H54 (cell line): ENCODE measurements around the gene OGFOD3.
A peak's percentile ranks its signal among the peaks of the same experiment; 100 is the strongest.
"Not testable (repeated sequence)": the region's sequence is repeated elsewhere in the genome, so short reads cannot be mapped to it uniquely, and the experiment has no call there.

Source experiments
- DNase-seq: peaks from one replicate; pipeline ENCODE4 v3.0.0; 2011; ENCODE audit warnings: low spot score, mixed read lengths; ENCODE audit not compliant: insufficient read length
- FAIRE-seq: peaks from 3 replicates; lab custom pipeline; 2011; peaks lifted over from hg19 to GRCh38; lab: Jason Lieb, UNC
- POLR2A ChIP-seq: IDR thresholded peaks from 2 replicates; pipeline ENCODE4 v1.6.1; 2011; ENCODE audit warnings: low read depth, mild to moderate bottlenecking, low read length

Gene OGFOD3

DNA sequence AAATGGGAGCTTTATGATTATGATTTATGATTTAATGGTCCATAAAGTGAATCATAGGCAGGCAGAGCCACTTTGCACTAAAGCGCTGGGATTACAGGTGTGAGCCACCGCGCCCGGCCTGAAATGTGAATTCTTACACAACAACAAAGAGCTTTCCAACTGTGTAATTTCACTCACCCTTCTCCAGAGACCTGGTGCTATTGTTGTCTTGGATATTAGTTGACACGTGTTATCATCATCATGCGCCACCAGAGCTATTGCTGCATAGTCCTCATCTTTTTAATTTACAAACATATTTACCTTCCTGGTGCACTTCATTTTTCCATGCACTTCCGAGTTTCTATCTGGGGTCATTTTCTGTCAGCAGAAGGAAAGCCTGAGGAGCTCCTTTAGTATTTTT, 51.6 kb downstream of the OGFOD3 start:
- no peak for TF ChIP-seq POLR2A
- no peak for DNase-seq
- FAIRE-seq: no peak

GRCh38 chr17:82365606-82366295, 52.6 kb downstream of the OGFOD3 start:
- FAIRE-seq: no peak
- TF ChIP-seq POLR2A: no peak
- no peak for DNase-seq

DNA sequence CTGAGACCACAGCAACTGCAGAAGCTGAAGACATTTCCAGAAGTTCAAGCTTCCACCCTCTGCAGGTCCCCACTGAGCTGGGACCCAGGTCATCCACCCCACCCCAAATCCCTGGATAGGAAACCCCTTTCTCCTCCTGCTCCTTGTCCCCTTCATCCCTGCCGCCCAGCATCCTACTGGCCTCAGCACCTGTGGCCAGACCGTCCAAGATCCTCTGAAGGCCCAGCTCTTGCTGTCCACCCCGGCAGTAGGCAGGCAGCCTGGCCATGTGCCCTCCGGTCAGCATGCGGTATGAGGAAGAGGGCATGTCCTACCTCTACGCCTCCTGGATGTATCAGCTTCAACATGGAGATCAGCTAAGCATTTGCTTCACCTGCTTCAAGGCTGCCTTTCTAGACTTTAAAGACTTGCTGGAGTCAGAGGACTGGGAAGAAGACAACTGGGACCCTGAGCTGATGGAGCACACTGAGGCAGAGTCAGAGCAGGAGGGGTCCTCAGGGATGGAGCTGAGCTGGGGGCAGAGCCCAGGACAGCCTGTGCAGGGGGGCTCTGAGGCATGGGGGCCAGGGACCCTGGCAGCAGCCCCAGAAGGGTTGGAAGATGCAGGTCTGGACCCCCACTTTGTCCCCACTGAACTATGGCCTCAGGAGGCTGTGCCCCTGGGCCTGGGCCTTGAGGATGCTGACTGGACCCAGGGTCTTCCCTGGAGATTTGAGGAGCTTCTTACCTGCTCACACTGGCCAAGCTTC, 56.3 kb downstream of the OGFOD3 start:
- no peak for TF ChIP-seq POLR2A
- FAIRE-seq (no peak), DNase-seq (no peak)

DNA sequence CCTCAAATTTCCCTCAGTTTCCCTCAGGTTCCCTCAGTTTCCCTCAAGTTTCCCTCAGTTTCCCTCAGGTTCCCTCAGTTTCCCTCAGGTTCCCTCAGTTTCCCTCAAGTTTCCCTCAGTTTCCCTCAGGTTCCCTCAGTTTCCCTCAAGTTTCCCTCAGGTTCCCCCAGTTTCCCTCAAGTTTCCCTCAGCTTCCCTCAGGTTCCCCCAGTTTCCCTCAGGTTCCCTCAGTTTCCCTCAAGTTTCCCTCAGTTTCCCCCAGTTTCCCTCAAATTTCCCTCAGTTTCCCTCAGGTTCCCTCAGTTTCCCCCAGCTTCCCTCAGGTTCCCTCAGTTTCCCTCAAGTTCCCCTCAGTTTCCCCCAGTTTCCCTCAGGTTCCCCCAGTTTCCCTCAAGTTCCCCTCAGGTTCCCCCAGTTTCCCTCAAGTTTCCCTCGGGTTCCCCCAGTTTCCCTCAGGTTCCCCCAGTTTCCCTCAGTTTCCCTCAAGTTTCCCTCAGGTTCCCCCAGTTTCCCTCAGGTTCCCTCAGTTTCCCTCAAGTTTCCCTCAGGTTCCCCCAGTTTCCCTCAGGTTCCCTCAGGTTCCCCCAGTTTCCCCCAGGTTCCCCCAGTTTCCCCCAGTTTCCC, 58.8 kb downstream of the OGFOD3 start:
- FAIRE-seq: not testable (repeated sequence)

DNA sequence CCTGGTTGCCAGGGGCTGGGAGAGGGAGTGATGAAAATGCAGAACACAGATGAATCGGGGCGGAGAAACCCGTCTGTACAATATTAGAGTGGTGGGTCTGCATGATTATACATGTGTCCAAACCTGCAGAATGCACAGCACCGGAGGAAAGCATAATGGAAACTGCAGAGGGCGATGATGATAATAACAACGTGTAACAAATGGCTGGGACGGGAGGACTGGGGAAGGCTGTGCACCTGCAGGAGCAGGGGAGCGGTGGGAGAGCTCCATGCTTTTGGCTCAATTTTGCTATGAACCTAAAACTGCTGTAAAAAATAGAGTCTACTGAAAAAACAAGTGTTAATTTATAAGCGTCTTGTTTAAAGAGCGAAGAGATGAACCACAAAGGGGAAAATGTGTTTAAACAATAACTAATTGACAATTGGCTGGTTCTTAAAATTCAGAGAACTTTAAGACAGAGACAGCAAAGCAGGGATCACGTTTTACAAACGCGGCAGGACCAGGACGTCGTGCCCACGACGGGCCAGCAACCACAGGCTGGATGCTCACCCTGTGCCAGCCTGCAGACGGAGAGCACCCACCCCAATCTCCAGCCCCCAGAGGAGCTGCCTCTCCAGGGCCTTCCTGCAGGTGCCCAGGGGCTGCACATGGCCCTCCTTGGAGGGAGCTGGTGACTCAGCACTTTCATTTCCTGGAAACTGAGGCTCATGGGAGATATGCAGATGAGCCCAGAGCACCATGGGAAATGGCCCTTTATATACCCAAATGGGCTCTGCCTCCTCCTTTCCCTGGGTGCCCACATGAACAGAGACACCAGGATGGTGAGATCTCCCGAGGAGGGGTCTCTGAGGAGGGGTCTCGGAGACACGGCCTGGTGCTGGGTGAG, 59.7 kb downstream of the OGFOD3 start, which contains the start of gene TEX19:
TSS of gene TEX19 (plus strand) at position 783 of the 886 bp plus-strand sequence. CDS start 2,904 bp downstream, outside the sequence.
- no peak for DNase-seq
- no peak for TF ChIP-seq POLR2A
- no peak for FAIRE-seq

More for the DNA sequence above, 58.8 kb downstream of the OGFOD3 start:
- DNase-seq: not testable (repeated sequence)

DNA sequence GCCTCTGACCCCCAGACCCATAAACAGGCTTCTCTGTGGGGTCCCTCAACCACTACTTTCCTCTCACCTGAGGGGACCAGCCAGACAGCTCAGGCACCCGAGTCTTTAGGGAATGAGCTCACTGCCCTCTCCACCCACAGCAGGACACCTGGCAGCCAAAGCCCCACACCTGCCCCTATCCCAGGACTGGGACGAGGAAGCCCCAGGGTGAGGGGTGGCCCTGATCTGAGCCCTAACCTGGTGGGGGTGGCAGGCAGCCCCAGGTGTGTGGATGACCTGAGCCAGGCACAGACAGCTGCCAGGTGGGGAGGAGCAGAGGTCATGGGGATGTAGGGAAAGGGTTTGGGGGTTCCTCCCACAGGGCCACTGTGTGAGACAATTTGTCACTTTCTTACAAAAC, 61.0 kb downstream of the OGFOD3 start:
- TF ChIP-seq POLR2A: no peak
- FAIRE-seq: no peak
- no peak for DNase-seq

DNA sequence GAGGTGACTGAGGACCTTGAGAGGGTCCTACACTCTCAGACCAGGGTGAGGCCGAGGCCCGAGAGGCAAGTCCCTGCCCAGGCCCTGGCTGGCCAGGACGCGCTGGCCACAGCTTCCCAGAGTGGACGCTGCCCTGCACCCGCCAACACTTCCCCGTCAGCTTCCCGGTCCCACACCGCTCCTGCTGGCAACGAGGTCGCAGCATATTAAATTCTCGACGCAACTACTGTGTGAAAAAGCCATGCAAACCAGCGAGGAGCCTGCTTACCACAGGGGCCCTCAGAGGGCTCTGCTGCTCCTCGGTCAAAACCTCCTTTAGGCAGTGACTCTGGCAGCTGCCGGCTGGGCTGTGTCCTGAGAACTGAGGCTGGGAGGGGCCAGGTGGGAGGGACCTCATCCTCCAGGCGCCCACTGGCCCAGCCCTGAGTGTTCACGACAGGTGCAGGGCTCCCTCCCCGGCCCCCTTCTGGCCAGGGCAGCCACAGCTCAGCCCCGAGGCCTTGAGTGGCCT, 61.5 kb downstream of the OGFOD3 start:
- no peak for TF ChIP-seq POLR2A
- FAIRE-seq: no peak
- DNase-seq: no peak

GRCh38 chr17:82355770-82356427, 62.5 kb downstream of the OGFOD3 start:
- FAIRE-seq (no peak), DNase-seq (no peak)
- TF ChIP-seq POLR2A: no peak

DNA sequence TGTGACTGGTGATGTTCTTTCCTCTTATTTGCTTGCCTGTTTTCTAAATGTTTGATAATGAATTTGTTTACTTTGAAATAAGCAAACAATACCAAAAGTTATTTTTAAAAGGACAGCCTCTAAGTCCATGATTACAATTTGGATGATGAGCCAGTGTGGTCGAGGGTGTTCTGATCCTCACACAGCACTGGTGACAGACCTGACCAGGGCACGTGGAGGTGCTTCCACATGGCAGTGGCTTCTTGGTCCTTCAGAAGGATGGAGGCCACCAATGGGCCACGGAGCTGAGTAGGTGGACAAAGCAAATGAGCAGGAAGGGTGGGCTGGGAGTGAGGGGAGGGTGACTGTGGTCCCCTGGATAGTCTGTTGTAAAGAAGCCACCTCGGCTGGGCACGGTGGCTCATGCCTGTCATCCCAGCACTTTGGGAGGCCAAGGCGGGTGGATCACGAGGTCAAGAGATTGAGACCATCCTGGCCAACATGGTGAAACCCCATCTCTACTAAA, 63.5 kb downstream of the OGFOD3 start:
- DNase-seq (no peak), FAIRE-seq (no peak)
- TF ChIP-seq POLR2A: no peak

GRCh38 chr17:82353484-82353883, 64.9 kb downstream of the OGFOD3 start:
- FAIRE-seq (no peak), DNase-seq (no peak)
- no peak for TF ChIP-seq POLR2A

DNA sequence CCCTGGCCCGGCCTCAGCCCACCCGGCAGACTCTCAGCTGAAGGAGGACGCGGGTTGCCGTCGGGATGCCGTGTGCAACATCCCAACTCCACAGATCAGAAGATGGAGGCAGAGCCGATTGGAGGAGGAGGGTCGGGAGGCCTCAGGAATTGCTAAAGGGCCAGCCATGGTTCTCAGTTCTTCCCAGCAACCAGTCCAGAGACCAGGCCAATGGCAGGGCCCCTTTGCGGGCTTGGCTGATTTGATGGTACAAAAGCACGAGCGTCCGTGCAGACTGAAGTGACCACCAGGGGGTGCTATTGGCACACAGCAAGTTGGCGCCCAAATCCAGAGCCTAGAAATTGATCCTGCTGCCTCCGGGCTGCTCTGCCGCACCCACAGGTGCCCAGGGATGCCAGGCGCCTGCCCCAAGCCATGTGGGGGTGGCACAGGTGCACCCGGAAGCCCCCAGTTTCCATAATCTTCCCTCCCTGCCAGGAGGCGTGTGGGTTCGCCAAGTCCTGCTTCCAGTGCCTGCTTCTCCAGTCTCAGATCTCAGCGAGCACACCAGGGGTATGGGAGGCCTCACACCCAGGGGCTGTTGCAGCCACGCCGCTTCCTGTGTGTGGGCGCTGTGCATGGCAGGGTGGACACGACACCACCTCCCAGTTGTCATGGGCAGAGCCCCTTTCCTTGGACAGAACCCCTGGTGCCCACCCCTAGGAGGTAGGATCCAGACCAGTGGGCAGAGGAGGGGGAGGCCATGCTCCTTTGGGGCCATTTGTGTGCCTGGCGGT, 66.5 kb downstream of the OGFOD3 start:
- FAIRE-seq (no peak), DNase-seq (peak; percentile 86)
- TF ChIP-seq POLR2A: no peak

GRCh38 chr17:82351254-82351712, 67.1 kb downstream of the OGFOD3 start:
- no peak for TF ChIP-seq POLR2A
- FAIRE-seq: no peak
- no peak for DNase-seq
